Measurements from ENCODE around the gene CFI. TPM values are rescaled to one million over a fixed set of nuclear protein-coding genes. Genes with fewer than 3 reads are reported as not detected.
"Not testable (repeated sequence)": the region's sequence is repeated elsewhere in the genome, so short reads cannot be mapped to it uniquely, and the experiment has no call there.

CFI gene
- total and polyA plus RNA-seq, 12 donors, result 5.9 to 219 (median 77.1) TPM

DNA sequence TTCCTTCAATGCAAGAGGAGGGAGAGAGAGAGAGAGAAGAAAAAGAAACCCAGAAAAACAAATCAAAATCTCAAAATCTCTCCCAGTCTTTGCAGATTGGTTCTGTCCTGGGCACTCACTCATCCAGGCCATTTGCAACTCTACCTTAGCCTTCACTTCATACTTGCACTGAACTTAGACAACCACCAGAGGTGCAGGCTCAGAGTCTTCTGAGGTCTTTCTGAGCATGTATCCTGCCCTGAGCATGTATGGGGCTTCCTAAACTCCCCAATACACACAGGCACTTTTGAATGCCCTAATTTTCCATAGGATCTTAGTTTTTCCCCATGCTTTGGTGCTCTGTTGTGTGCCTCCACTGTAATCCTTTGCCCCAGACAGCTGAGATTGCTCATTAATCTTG lies 2.9 kb downstream of the CFI start:
- H3K4me3 ChIP-seq, result no peak overlapping the region
- peaks cover 5% of the 10 kb centered on the region in 2 donors for H3K4me1 ChIP-seq (replicated peaks in 1 of 2)
- peaks cover 0 to 8% (median 0%) of the 10 kb centered on the region in 3 donors for H3K9me3 ChIP-seq (replicated peaks in 1 of 3)
- TF ChIP-seq POLR2A (IDR thresholded peaks at IDR 0.05), result no peak
- TF ChIP-seq, protein P1, sequence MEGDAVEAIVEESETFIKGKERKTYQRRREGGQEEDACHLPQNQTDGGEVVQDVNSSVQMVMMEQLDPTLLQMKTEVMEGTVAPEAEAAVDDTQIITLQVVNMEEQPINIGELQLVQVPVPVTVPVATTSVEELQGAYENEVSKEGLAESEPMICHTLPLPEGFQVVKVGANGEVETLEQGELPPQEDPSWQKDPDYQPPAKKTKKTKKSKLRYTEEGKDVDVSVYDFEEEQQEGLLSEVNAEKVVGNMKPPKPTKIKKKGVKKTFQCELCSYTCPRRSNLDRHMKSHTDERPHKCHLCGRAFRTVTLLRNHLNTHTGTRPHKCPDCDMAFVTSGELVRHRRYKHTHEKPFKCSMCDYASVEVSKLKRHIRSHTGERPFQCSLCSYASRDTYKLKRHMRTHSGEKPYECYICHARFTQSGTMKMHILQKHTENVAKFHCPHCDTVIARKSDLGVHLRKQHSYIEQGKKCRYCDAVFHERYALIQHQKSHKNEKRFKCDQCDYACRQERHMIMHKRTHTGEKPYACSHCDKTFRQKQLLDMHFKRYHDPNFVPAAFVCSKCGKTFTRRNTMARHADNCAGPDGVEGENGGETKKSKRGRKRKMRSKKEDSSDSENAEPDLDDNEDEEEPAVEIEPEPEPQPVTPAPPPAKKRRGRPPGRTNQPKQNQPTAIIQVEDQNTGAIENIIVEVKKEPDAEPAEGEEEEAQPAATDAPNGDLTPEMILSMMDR (IDR thresholded peaks at IDR 0.05), result no peak
- H3K36me3 ChIP-seq (replicated peaks in 1 of 2), result no peaks in the 10 kb centered on the region
- intact Hi-C loops (cut with DNase I), result no loop called here
- no peak for DNase-seq
- no peaks in the 10 kb centered on the region for H3K27me3 ChIP-seq
- H3K27ac ChIP-seq, result no peak overlapping the region

DNA sequence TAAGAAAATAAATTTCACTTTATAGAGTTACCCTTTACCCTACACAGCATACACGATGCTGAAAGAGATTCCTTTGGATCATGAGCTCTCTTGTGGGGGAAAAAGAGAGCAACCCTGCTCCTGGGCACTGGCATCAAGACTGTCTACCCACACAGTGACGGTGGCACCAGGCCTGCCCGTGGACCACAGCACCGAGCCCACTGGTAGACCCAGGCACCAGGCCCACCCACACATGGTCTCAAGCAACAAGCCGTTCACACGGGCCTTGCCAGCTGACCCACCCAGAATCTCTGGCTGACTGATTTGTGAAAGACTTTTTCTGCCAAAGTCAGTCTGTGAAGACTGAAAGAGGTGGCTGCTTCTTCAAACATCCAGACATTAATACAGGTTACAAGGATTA lies 6.7 kb downstream of the CFI start:
- Histone ChIP-seq H3K36me3 (replicated peaks in 1 of 2) (no peaks in the 10 kb centered on the region), H3K27me3 (no peaks in the 10 kb centered on the region), H3K4me3 (no peak overlapping the region), H3K9me3 (replicated peaks in 1 of 3) (peaks cover 0 to 8% (median 0%) of the 10 kb centered on the region in 3 donors), H3K27ac (no peak overlapping the region), H3K4me1 (replicated peaks in 1 of 2) (no peaks in the 10 kb centered on the region)
- TF ChIP-seq, protein P1 (IDR thresholded peaks at IDR 0.05), result no peak
- TF ChIP-seq POLR2A (IDR thresholded peaks at IDR 0.05), result no peak
- intact Hi-C loops (cut with DNase I), result no loop called here
- DNase-seq, result no peak
- 85 to 91% (median 88%) methylated on average over 6 of the region's 6 CpGs for WGBS, 4 donors

DNA sequence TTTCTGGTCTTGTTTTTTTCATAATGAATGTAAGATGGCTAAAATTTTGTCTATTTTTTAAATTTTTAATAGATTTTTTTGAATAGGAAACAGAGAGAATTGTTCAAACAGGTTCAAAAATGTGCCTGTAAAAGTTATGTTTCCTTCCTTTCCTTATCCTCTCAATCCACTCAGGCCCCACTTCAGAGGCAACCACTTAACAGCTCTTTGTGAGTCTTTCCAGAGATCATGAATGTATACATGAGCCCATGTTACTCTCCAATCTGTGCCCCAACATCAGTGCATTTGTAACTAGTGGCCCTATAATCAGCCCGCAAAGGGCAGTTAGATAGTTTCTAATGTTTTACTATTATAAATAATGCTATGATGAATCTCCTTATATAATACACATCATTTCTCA lies 14.0 kb downstream of the CFI start:
- Histone ChIP-seq H3K27me3 (no peaks in the 10 kb centered on the region), H3K27ac (no peak overlapping the region), H3K4me3 (no peak overlapping the region), H3K4me1 (replicated peaks in 1 of 2) (no peaks in the 10 kb centered on the region), H3K36me3 (replicated peaks in 1 of 2) (no peaks in the 10 kb centered on the region), H3K9me3 (replicated peaks in 1 of 3) (peaks cover 0 to 9% (median 0%) of the 10 kb centered on the region in 3 donors)
- DNase-seq, result no peak
- WGBS, 4 donors, result 88 to 100% (median 92%) methylated on average over 1 of the region's 1 CpG
- TF ChIP-seq POLR2A (IDR thresholded peaks at IDR 0.05), result no peak
- TF ChIP-seq, protein P1 (IDR thresholded peaks at IDR 0.05), result no peak
- intact Hi-C loops (cut with DNase I), result no loop called here

DNA sequence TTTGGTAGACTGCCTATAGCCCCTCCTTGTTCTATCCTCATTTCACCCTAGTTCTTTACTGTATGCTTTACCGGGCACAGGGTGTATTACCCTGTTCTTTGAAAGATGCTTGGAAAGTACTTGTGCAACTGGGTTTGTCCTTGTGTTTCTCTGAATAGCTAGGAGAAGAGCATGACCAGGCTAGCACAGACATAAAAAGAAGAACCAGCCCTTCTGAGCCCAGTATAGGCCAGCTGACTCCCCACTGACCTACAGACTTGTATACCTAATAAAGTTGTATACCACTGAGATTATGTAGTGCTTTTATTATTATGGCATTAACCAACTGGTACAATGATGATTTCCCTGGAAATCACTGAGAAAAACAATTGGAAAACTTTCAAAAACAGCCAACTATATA lies 15.0 kb downstream of the CFI start:
- intact Hi-C loops (cut with DNase I), result no loop called here
- Histone ChIP-seq H3K4me1 (replicated peaks in 1 of 2) (no peaks in the 10 kb centered on the region), H3K27ac (no peak overlapping the region), H3K9me3 (replicated peaks in 1 of 3) (peaks cover 0 to 9% (median 0%) of the 10 kb centered on the region in 3 donors), H3K36me3 (replicated peaks in 1 of 2) (no peaks in the 10 kb centered on the region), H3K27me3 (no peaks in the 10 kb centered on the region), H3K4me3 (no peak overlapping the region)
- no peak for DNase-seq
- TF ChIP-seq, protein P1 (IDR thresholded peaks at IDR 0.05), result no peak
- no peak for TF ChIP-seq POLR2A (IDR thresholded peaks at IDR 0.05)
- WGBS, 4 donors, result 82 to 97% (median 92%) methylated on average over 1 of the region's 1 CpG

DNA sequence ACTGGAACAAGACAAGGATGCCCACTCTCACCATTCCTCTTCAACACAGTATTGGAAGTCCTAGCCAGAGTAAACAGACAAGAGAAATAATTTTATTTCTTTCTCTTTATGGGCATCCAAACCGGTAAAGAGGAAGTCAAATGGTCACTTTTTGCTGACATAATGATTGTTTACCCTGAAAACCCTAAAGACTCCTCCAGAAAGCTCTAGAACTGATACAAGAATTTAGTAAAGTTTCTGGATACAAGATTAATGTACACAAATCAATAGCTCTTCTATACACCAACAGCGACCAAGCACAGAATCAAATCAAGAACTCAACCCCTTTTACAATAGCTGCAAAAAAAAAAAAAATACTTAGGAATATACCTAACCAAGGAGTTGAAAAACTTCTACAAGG lies 19.7 kb downstream of the CFI start:
- H3K9me3 ChIP-seq (replicated peaks in 1 of 3); H3K4me1 ChIP-seq (replicated peaks in 1 of 2); DNase-seq; intact Hi-C loops (cut with DNase I); H3K27me3 ChIP-seq; H3K27ac ChIP-seq; H3K4me3 ChIP-seq; H3K36me3 ChIP-seq (replicated peaks in 1 of 2): not testable (repeated sequence)
- WGBS, 4 donors, result 76 to 90% (median 81%) methylated on average over 2 of the region's 2 CpGs
